Measurements from ENCODE around the gene PRRT3.

Gene PRRT3

GRCh38 chr3:9951126-9951525 is 1.1 kb downstream of the PRRT3 start:
- peaks cover 0 to 4% (median 0%) of the 10 kb centered on the region in 11 experiments; a peak in 1 of 22 replicates for H3K9me3 ChIP-seq (replicated peaks in 1 of 11)
- peak overlapping the region; percentile 69 to 84 (median 75); a peak in 19 of 20 replicates for H3K4me3 ChIP-seq
- peaks cover 0 to 31% (median 0%) of the 10 kb centered on the region in 11 experiments; a peak in 3 of 22 replicates for H4K20me1 ChIP-seq
- H3K4me1 ChIP-seq = peaks cover 28 to 59% (median 44%) of the 10 kb centered on the region in 10 experiments
- TF ChIP-seq Cebpa-rat (IDR thresholded peaks at IDR 0.05) = no peak
- H3K27ac ChIP-seq = peak overlapping the region in 7 of 11 experiments; percentile 27 to 57 (median 48); a peak in 9 of 22 replicates
- no peaks in the 10 kb centered on the region for H3K27me3 ChIP-seq
- H3K4me2 ChIP-seq = peak overlapping the region; percentile 82 to 100 (median 98)
- peaks cover 6 to 36% (median 17%) of the 10 kb centered on the region in 11 experiments; a peak in 18 of 22 replicates for H3K36me3 ChIP-seq
- peak overlapping the region; percentile 61 to 81 (median 74); a peak in 20 of 22 replicates for H3K9ac ChIP-seq

- Histone ChIP-seq H3K4me2 (peak overlapping the region in 2 of 11 experiments; percentile 82 to 99; a peak in 2 of 22 replicates), H3K9me3 (replicated peaks in 1 of 11) (peaks cover 0 to 4% (median 0%) of the 10 kb centered on the region in 11 experiments; a peak in 1 of 22 replicates), H3K4me1 (peaks cover 22 to 45% (median 37%) of the 10 kb centered on the region in 10 experiments), H3K9ac (peak overlapping the region in 2 of 11 experiments; percentile 6 to 38; a peak in 4 of 22 replicates), H3K27me3 (no peaks in the 10 kb centered on the region), H3K36me3 (peaks cover 11 to 49% (median 25%) of the 10 kb centered on the region in 11 experiments; a peak in 19 of 22 replicates), H3K4me3 (no peak overlapping the region), H4K20me1 (peaks cover 0 to 31% (median 0%) of the 10 kb centered on the region in 11 experiments; a peak in 4 of 22 replicates), H3K27ac (no peak overlapping the region)
- no peak for TF ChIP-seq Cebpa-rat (IDR thresholded peaks at IDR 0.05)
Measured at GRCh38 chr3:9949626-9950025, 2.6 kb downstream of the PRRT3 start.

GRCh38 chr3:9949115-9949514 is 3.1 kb downstream of the PRRT3 start:
- Histone ChIP-seq H3K4me3 (no peak overlapping the region), H4K20me1 (peaks cover 0 to 31% (median 0%) of the 10 kb centered on the region in 11 experiments; a peak in 5 of 22 replicates), H3K27me3 (no peaks in the 10 kb centered on the region), H3K4me1 (peaks cover 17 to 40% (median 34%) of the 10 kb centered on the region in 10 experiments), H3K27ac (no peak overlapping the region), H3K9me3 (replicated peaks in 1 of 11) (peaks cover 0 to 4% (median 0%) of the 10 kb centered on the region in 11 experiments; a peak in 1 of 22 replicates), H3K36me3 (peaks cover 15 to 54% (median 30%) of the 10 kb centered on the region in 11 experiments), H3K4me2 (no peak overlapping the region), H3K9ac (peak overlapping the region in 2 of 11 experiments; percentile 23 to 38; a peak in 2 of 22 replicates)
- no peak for TF ChIP-seq Cebpa-rat (IDR thresholded peaks at IDR 0.05)

GRCh38 chr3:9948586-9948985 is 3.6 kb downstream of the PRRT3 start:
- Histone ChIP-seq H4K20me1 (peaks cover 0 to 33% (median 0%) of the 10 kb centered on the region in 11 experiments; a peak in 5 of 22 replicates), H3K27ac (no peak overlapping the region), H3K4me1 (peaks cover 13 to 36% (median 30%) of the 10 kb centered on the region in 10 experiments), H3K4me3 (no peak overlapping the region), H3K9ac (peak overlapping the region in 1 of 11 experiments; percentile 23; a peak in 1 of 22 replicates), H3K4me2 (no peak overlapping the region), H3K9me3 (replicated peaks in 1 of 11) (peaks cover 0 to 4% (median 0%) of the 10 kb centered on the region in 11 experiments; a peak in 1 of 22 replicates), H3K36me3 (peaks cover 21 to 60% (median 35%) of the 10 kb centered on the region in 11 experiments), H3K27me3 (no peaks in the 10 kb centered on the region)
- TF ChIP-seq Cebpa-rat (IDR thresholded peaks at IDR 0.05) = no peak

DNA sequence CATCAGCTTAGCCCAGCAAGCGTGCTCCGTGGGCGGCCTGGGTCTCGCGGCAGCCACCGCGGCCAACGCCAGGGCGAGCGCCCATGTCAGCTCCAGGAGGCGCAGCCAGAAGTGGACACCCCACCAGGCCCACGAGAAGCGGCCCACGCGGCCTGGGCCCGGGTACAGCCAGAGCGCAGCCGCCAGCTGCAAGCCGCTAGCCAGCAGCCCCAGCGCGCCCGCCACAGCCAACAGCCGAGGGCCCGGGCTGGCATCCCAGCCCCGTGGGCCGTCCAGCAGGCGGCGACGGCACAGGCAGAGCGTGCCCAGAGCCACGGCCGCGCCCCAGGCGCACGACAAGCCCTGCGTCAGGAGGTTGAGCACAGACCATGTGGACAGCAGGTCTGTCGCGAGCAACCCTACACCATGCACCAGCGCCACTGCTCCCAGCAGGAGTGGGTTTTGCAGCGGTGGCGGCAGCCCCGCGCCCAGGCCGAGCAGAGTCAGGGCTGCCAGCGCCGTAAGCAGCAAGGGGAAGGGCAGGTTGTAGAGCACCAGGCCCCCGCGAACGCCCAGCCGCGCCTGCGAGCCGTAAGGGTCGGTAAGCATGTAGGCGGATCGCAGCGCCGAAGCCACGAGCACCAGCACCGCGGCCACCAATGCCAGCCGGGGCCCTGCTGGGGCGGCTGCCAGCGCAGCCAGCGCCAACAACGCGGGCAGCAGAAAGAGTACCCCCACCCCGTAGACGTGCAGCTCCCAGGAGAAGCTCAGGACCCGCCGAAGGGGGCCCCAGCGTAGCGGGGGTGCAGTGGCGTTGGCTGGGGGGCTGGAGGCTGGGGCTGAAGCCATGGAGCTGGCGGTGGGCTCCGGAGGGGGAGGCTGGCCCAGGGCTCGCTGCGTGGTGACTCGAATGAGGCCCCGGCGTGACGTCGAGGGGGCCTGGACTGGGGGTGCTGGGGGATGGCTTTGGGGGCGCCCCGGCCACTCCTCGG is 4.9 kb downstream of the PRRT3 start:
- Histone ChIP-seq H3K36me3 (peaks cover 33 to 72% (median 48%) of the 10 kb centered on the region in 11 experiments), H3K9me3 (replicated peaks in 1 of 11) (peaks cover 0 to 4% (median 0%) of the 10 kb centered on the region in 11 experiments; a peak in 1 of 22 replicates), H3K27ac (no peak overlapping the region), H3K4me1 (peaks cover 13 to 24% (median 21%) of the 10 kb centered on the region in 10 experiments), H3K9ac (no peak overlapping the region), H4K20me1 (peaks cover 0 to 46% (median 0%) of the 10 kb centered on the region in 11 experiments; a peak in 5 of 22 replicates), H3K4me3 (no peak overlapping the region), H3K4me2 (no peak overlapping the region), H3K27me3 (no peaks in the 10 kb centered on the region)
- TF ChIP-seq Cebpa-rat (IDR thresholded peaks at IDR 0.05) = no peak

DNA sequence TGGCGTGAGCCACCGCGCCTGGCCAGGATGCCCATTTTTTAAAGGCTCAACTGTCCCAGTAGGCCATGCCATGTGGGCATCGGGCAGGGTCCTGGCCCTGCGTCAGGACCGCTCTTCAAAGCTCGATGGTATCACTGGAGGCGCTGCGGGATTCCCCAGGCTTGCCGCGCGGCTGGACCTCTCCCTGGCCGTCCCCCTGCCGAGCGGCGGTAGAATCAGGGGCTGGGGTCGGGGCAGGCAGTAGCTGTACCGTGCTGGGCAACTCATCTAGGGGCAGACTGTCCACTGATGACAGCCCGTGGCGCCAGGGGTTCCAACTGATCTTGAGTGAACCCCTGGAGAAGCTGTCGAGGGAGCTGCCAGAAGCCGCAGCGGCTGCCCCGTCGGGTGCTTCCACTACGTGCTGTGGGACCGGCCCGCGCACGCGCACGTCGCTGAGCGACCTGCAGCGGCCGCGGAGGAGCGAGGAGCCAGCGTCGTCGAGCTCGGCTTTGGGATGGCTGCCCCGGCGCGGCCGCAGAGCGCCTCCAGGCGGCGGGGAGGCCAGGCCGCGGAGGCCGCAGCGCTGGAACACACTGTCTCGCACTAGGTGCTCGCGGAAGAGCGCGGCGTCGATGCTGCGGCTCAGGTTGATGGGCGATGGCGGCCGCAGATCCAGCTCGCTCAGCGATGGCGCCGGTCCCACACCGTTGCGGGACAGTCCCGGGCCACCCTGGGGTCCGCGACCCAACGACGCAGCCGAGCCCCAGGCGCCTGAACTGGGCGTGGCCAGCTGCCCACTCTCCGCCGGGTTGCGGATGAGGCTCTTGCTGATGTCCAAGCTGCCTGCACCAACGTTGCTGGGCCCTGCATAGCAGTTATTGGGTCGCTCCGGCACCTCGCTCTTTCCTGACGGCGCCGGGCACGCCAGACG is 5.8 kb downstream of the PRRT3 start:
- peaks cover 0 to 4% (median 0%) of the 10 kb centered on the region in 11 experiments; a peak in 1 of 22 replicates for H3K9me3 ChIP-seq (replicated peaks in 1 of 11)
- no peak overlapping the region for H3K9ac ChIP-seq
- H3K4me1 ChIP-seq = peaks cover 8 to 17% (median 14%) of the 10 kb centered on the region in 10 experiments
- H4K20me1 ChIP-seq = peaks cover 0 to 48% (median 0%) of the 10 kb centered on the region in 11 experiments; a peak in 5 of 22 replicates
- H3K36me3 ChIP-seq = peaks cover 36 to 81% (median 55%) of the 10 kb centered on the region in 11 experiments
- H3K4me3 ChIP-seq = no peak overlapping the region
- H3K4me2 ChIP-seq = no peak overlapping the region
- no peak overlapping the region for H3K27ac ChIP-seq
- no peak for TF ChIP-seq Cebpa-rat (IDR thresholded peaks at IDR 0.05)
- H3K27me3 ChIP-seq = no peaks in the 10 kb centered on the region

DNA sequence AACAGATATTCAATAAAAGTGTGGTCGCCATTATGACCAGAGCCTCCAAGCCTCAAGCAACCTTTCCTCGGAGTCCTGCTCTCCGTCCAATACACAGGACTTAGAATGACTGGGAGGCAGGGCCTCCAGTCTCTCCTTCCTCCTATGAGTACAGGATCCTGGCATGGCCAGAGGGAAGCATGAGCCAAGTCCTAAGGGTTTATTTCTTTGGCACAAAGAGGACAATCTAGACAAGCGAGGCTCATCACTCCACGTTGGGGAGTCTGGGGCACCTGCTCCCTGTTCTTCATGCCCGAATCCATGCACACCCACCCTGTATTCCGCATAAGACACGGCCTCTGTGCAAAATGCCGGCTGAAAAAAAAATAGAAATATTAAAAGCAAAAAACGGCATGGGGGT is 6.8 kb downstream of the PRRT3 start:
- Histone ChIP-seq H3K9me3 (replicated peaks in 1 of 11) (peaks cover 0 to 4% (median 0%) of the 10 kb centered on the region in 11 experiments; a peak in 1 of 22 replicates), H3K4me2 (no peak overlapping the region), H3K9ac (no peak overlapping the region), H4K20me1 (peaks cover 0 to 48% (median 0%) of the 10 kb centered on the region in 11 experiments; a peak in 5 of 22 replicates), H3K27ac (no peak overlapping the region), H3K4me1 (peaks cover 0 to 7% (median 4%) of the 10 kb centered on the region in 10 experiments; a peak in 11 of 20 replicates), H3K4me3 (no peak overlapping the region), H3K36me3 (peaks cover 43 to 89% (median 63%) of the 10 kb centered on the region in 11 experiments), H3K27me3 (no peaks in the 10 kb centered on the region)
- TF ChIP-seq Cebpa-rat (IDR thresholded peaks at IDR 0.05) = no peak

DNA sequence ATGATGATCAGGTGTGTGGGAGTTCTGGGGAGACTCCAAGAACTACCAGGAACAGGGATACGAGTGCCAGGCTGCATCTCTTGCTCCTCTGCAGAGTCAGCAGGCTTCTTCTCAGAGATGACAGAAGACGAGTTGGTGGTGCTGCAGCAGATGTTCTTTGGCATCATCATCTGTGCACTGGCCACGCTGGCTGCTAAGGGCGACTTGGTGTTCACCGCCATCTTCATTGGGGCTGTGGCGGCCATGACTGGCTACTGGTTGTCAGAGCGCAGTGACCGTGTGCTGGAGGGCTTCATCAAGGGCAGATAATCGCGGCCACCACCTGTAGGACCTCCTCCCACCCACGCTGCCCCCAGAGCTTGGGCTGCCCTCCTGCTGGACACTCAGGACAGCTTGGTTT is 7.9 kb downstream of the PRRT3 start:
- Histone ChIP-seq H3K4me1 (no peaks in the 10 kb centered on the region), H3K9me3 (replicated peaks in 1 of 11) (peaks cover 0 to 4% (median 0%) of the 10 kb centered on the region in 11 experiments; a peak in 1 of 22 replicates), H3K4me3 (no peak overlapping the region), H3K4me2 (no peak overlapping the region), H3K36me3 (peaks cover 43 to 83% (median 63%) of the 10 kb centered on the region in 11 experiments), H3K9ac (no peak overlapping the region), H4K20me1 (peaks cover 0 to 38% (median 0%) of the 10 kb centered on the region in 11 experiments; a peak in 5 of 22 replicates), H3K27me3 (no peaks in the 10 kb centered on the region), H3K27ac (0 out of 22 replicates have a peak overlapping the region, but pooled peaks of 1 of the 11 experiments have one; percentile 18)
- no peak for TF ChIP-seq Cebpa-rat (IDR thresholded peaks at IDR 0.05)

All from BLaER1 treated with 17β-estradiol and CSF1 and Interleukin-3, amounts not matched to agents 10 nM and 100 nM (cell line).